Measurements from ENCODE around the gene MYO3B. TPM values are rescaled to one million over a fixed set of nuclear protein-coding genes. Genes with fewer than 3 reads are reported as not detected.

The MYO3B gene
- total and polyA plus RNA-seq, 2 of the 8 experiments (the other 6 are each of a cell fraction or from before 2014, with no cell fraction given), result 0.17 to 0.19 TPM

GRCh38 chr2:170216428-170216827 is 38.5 kb downstream of the MYO3B start:
- H3K4me1 ChIP-seq (replicated peaks in 1 of 4; ENCODE audit: control insufficient read depth in 3 of 4, insufficient read depth in 4 of 4, low read length in 3 of 4), result peaks cover 3 to 30% (median 17%) of the 10 kb centered on the region in 4 experiments; a peak in 6 of 7 replicates
- H3K4me2 ChIP-seq (ENCODE audit: insufficient read depth in 1 of 2, low read depth in 2 of 2, low read length in 2 of 2), result no peak overlapping the region
- H3K36me3 ChIP-seq (ENCODE audit: control insufficient read depth in 2 of 4, insufficient read depth in 4 of 4, low read length in 3 of 4), result no peaks in the 10 kb centered on the region; a peak in 1 of 8 replicates
- no peak overlapping the region for H3K56ac ChIP-seq (replicated peaks; ENCODE audit: insufficient read length, low read depth, low read length)
- H3K18ac ChIP-seq (ENCODE audit: extremely low read depth, low read length), result no peak overlapping the region
- peak overlapping the region; percentile 77; the same call in 1 of the 2 replicates for H2BK20ac ChIP-seq (ENCODE audit: low read length)
- H4K5ac ChIP-seq (ENCODE audit: insufficient read length, low read depth, low read length), result no peak overlapping the region
- no peaks in the 10 kb centered on the region for H3K27me3 ChIP-seq (replicated peaks in 1 of 4; ENCODE audit: control insufficient read depth in 3 of 4, extremely low read depth in 1 of 4, insufficient read depth in 3 of 4, low read length in 3 of 4)
- peak overlapping the region; percentile 86 for H2BK120ac ChIP-seq (replicated peaks; ENCODE audit: low read depth, low read length)
- H3K4ac ChIP-seq (replicated peaks; ENCODE audit: insufficient read length, low read depth, low read length), result no peak overlapping the region
- no peak overlapping the region for H3K14ac ChIP-seq (ENCODE audit: insufficient read length)
- H3K23ac ChIP-seq (ENCODE audit: insufficient read length), result no peak overlapping the region
- no peak overlapping the region for H4K91ac ChIP-seq (replicated peaks; ENCODE audit: insufficient read length, low read length)
- POLR2A ChIA-PET (ENCODE audit: partially characterized antibody), result no interaction called here
- H4K8ac ChIP-seq (ENCODE audit: extremely low read depth, insufficient read depth, low read length), result no peak overlapping the region
- no peak overlapping the region for H2AFZ ChIP-seq (ENCODE audit: low read length)
- no peak overlapping the region for H3K27ac ChIP-seq (ENCODE audit: low read depth, low read length)
- no peaks in the 10 kb centered on the region for H3K23me2 ChIP-seq (ENCODE audit: low read depth, low read length)
- 83% methylated on average over 3 of the region's 3 CpGs; no CpG with 5 or more reads in 1 of the 2 experiments for WGBS, 2 experiments (ENCODE audit: extremely low coverage in 1 of 2, insufficient coverage in 1 of 2, insufficient read length in 1 of 2, insufficient replicate concordance in 2 of 2, low coverage in 1 of 2, low lambda C conversion rate in 2 of 2, missing lambda C conversion rate in 1 of 2)
- no peak overlapping the region for H2AK5ac ChIP-seq (ENCODE audit: low read depth, low read length)
- no peak overlapping the region for H2BK15ac ChIP-seq (ENCODE audit: low read length)
- FAIRE-seq, result no peak
- H3K79me2 ChIP-seq (ENCODE audit: control insufficient read depth in 1 of 2, insufficient read depth in 2 of 2, low read length in 2 of 2), result no peaks in the 10 kb centered on the region
- no peak overlapping the region for H3K9ac ChIP-seq (replicated peaks in 1 of 4; ENCODE audit: extremely low read depth in 1 of 4, low read depth in 3 of 4, low read length in 3 of 4)
- no peaks in the 10 kb centered on the region for H4K20me1 ChIP-seq (replicated peaks in 1 of 2; ENCODE audit: control insufficient read depth in 1 of 2, insufficient read depth in 2 of 2, low read length in 2 of 2)
- H2BK5ac ChIP-seq (ENCODE audit: low read depth, low read length), result peak overlapping the region; percentile 29; the same call in 1 of the 2 replicates
- no peaks in the 10 kb centered on the region for H3K79me1 ChIP-seq (ENCODE audit: low read depth, low read length)
- peaks cover 0 to 3% of the 10 kb centered on the region in 2 experiments; a peak in 1 of 4 replicates for H3K9me3 ChIP-seq (ENCODE audit: insufficient read depth in 2 of 2, low read depth in 1 of 2, low read length in 1 of 2)
- H3K4me3 ChIP-seq (ENCODE audit: extremely low read depth in 1 of 4, insufficient read depth in 2 of 4, low read depth in 3 of 4, low read length in 4 of 4), result no peak overlapping the region
- DNase-seq (ENCODE audit: low read depth in 1 of 2, low spot score in 2 of 2), result no peak
- H2BK12ac ChIP-seq (ENCODE audit: low read depth, low read length), result no peak overlapping the region
- CTCF ChIA-PET (ENCODE audit: partially characterized antibody), result interaction anchor here (0.6 kb wide), 1 partner anchor 57 kb away, joined by 6 read pairs; no protein-coding TSS in a partner anchor
- TF ChIP-seq JUND (IDR thresholded peaks at IDR 0.05; ENCODE audit: low read length), result no peak
- no peak for TF ChIP-seq USF2 (IDR thresholded peaks at IDR 0.05; ENCODE audit: low read length)
- no peak for TF ChIP-seq ZNF274 (IDR thresholded peaks at IDR 0.05; ENCODE audit: borderline replicate concordance, extremely low read depth, low read length)
- TF ChIP-seq RXRA (IDR thresholded peaks at IDR 0.05; ENCODE audit: insufficient read depth, low read depth, low read length), result no peak
- no peak for TF ChIP-seq CTCF (IDR thresholded peaks at IDR 0.05; ENCODE audit: control extremely low read depth in 1 of 3, insufficient read depth in 1 of 3, low read depth in 1 of 3, low read length in 3 of 3)
- TF ChIP-seq FOSL1 (IDR thresholded peaks at IDR 0.05; ENCODE audit: insufficient read depth, low read depth, low read length), result no peak
- TF ChIP-seq SAP30 (IDR thresholded peaks at IDR 0.05; ENCODE audit: insufficient read depth, insufficient replicate concordance, low read length), result no peak
- TF ChIP-seq HDAC2 (IDR thresholded peaks at IDR 0.05; ENCODE audit: borderline replicate concordance in 1 of 2, low read depth in 2 of 2, low read length in 2 of 2), result no peak
- TF ChIP-seq TCF12 (IDR thresholded peaks at IDR 0.05; ENCODE audit: low read depth, low read length), result no peak
- no peak for TF ChIP-seq BACH1 (IDR thresholded peaks at IDR 0.05; ENCODE audit: low read length)
